ENCODE data around the gene PHPT1. TPM values are rescaled to one million over a fixed set of nuclear protein-coding genes. Genes with fewer than 3 reads are reported as not detected.
"Not testable (repeated sequence)": the region's sequence is repeated elsewhere in the genome, so short reads cannot be mapped to it uniquely, and the experiment has no call there.

Gene PHPT1
- total RNA-seq, 1 donor from 2014 or later: 142 TPM

DNA sequence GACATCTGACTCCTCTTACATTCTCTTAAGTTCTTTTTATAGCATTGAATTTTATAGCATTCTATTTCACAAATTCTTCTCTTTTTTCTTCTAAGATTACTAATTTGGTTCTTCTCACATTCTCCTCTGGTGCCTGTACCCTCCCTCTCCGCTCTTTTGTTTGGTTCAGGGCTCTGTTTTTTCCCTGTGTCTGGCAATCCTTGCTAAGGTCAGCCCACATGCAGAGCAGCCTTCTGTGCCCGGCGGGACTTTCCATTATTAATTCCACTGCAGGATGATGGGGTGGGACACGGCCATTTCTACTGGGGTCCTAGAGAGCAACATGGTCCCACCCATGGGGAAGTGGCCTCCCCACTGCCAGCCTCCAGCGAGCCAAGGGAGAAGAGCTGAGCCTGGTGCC, 27.3 kb downstream of the PHPT1 start:
- Mint-ChIP-seq H3K27ac (ENCODE audit: unreplicated experiment) (no peak overlapping the region), H3K36me3 (ENCODE audit: unreplicated experiment) (no peaks in the 10 kb centered on the region), H3K4me3 (ENCODE audit: unreplicated experiment) (no peak overlapping the region), H3K4me1 (ENCODE audit: unreplicated experiment) (peaks cover 2% of the 10 kb centered on the region), H3K9me3 (ENCODE audit: unreplicated experiment) (no peaks in the 10 kb centered on the region), H3K27me3 (ENCODE audit: unreplicated experiment) (peaks cover 4% of the 10 kb centered on the region)
- TF ChIP-seq, protein P1, sequence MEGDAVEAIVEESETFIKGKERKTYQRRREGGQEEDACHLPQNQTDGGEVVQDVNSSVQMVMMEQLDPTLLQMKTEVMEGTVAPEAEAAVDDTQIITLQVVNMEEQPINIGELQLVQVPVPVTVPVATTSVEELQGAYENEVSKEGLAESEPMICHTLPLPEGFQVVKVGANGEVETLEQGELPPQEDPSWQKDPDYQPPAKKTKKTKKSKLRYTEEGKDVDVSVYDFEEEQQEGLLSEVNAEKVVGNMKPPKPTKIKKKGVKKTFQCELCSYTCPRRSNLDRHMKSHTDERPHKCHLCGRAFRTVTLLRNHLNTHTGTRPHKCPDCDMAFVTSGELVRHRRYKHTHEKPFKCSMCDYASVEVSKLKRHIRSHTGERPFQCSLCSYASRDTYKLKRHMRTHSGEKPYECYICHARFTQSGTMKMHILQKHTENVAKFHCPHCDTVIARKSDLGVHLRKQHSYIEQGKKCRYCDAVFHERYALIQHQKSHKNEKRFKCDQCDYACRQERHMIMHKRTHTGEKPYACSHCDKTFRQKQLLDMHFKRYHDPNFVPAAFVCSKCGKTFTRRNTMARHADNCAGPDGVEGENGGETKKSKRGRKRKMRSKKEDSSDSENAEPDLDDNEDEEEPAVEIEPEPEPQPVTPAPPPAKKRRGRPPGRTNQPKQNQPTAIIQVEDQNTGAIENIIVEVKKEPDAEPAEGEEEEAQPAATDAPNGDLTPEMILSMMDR (IDR thresholded peaks at IDR 0.05): no peak
- DNase-seq (ENCODE audit: extremely low spot score, unreplicated experiment): no peak

DNA sequence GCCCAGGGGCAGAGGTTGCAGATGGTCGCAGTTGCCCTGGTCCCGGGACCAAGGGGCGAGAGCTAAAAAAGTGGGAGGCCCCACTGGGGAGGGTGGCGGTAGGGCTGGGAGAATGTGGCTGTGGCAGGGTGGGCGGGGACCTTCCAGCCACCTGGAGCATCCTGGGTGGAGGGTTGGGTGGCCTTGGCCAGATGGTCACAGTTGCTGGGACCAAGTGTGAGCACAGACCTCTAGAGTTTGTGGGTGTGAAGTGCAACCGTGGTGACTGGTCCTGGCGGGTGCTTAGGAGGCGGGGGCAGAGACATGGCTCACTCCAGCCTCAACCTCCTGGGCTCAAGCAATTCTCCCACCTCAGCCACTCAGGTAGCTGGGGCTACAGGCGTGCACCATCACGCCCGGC, 31.4 kb downstream of the PHPT1 start:
- Mint-ChIP-seq H3K9me3 (ENCODE audit: unreplicated experiment) (no peaks in the 10 kb centered on the region), H3K27ac (ENCODE audit: unreplicated experiment) (no peak overlapping the region), H3K27me3 (ENCODE audit: unreplicated experiment) (peaks cover 4% of the 10 kb centered on the region), H3K4me1 (ENCODE audit: unreplicated experiment) (peaks cover 18% of the 10 kb centered on the region), H3K4me3 (ENCODE audit: unreplicated experiment) (no peak overlapping the region), H3K36me3 (ENCODE audit: unreplicated experiment) (no peaks in the 10 kb centered on the region)
- DNase-seq (ENCODE audit: extremely low spot score, unreplicated experiment): no peak
- TF ChIP-seq, protein P1 (IDR thresholded peaks at IDR 0.05): no peak

DNA sequence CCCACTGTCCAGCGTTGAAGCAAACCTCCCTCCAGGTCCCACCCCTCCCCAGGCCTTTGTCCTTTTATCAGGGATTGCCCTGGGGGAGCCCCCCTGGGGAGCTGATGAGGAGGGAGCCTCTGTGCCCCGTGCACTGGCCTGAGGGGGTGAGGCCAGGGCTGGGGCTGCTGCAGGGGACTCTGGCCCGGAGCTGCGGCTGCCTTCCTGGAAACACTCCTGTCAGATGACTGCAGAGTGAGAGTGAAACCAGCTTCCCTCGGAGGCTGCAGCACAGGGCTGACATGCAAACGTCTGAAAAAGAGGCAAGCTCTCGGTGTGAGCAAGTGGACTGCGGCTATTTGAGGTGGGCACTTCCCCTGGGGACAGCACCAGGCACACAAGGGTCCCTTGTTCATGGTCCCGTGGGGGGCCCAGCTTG, 32.5 kb downstream of the PHPT1 start:
- DNase-seq (ENCODE audit: extremely low spot score, unreplicated experiment): no peak
- H3K9me3 Mint-ChIP-seq (ENCODE audit: unreplicated experiment): no peaks in the 10 kb centered on the region

DNA sequence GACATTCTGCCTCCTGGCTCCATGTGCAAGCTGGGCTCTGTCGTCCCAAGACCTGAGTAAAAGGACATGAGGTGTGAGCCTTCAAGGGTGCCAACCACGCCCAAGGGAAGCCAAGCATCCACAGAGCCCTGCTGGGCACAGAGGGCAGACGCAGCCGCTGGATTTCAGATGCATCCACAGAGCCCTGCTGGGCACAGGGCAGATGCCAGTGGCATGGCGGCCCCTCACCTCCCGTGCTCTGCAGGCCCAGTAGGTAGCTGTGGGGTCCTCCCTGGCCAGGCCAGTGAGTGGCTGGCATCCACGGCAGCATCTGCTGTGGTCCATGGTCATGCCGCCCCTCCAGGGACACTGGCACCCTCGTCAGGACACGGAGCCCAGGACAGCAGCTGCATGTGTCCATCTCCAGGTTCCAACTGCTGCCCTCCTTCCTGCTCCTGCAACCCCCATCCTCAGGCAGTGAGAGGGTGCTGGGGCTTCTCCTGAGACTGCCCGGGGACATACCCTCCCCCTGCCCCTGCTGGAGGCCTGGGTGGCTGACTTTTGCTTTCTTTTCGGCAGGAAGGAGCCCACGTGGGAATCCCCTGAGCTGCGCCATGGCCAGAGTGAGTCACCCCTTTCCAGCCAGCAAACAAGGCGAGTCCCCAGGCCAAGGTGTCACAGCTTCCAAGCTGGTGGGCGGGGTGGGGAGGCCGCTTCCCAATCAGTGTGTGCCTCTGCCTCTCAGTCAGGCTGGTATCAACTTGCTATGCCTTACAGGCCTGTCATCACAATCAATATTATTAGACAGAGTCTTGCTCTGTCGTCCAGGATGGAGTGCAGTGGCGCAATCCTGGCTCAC, 33.1 kb downstream of the PHPT1 start:
- Mint-ChIP-seq H3K4me1 (ENCODE audit: unreplicated experiment) (peaks cover 23% of the 10 kb centered on the region), H3K4me3 (ENCODE audit: unreplicated experiment) (no peak overlapping the region), H3K9me3 (ENCODE audit: unreplicated experiment) (no peaks in the 10 kb centered on the region), H3K27me3 (ENCODE audit: unreplicated experiment) (peaks cover 3% of the 10 kb centered on the region), H3K36me3 (ENCODE audit: unreplicated experiment) (no peaks in the 10 kb centered on the region), H3K27ac (ENCODE audit: unreplicated experiment) (peak overlapping the region; percentile 44)
- TF ChIP-seq, protein P1 (IDR thresholded peaks at IDR 0.05): no peak
- no peak for DNase-seq (ENCODE audit: extremely low spot score, unreplicated experiment)

More for the DNA sequence above, 32.5 kb downstream of the PHPT1 start:
- no peak overlapping the region for H3K27ac Mint-ChIP-seq (ENCODE audit: unreplicated experiment)
- peaks cover 18% of the 10 kb centered on the region for H3K4me1 Mint-ChIP-seq (ENCODE audit: unreplicated experiment)
- peaks cover 4% of the 10 kb centered on the region for H3K27me3 Mint-ChIP-seq (ENCODE audit: unreplicated experiment)
- H3K36me3 Mint-ChIP-seq (ENCODE audit: unreplicated experiment): no peaks in the 10 kb centered on the region
- peak overlapping the region; percentile 35 for H3K4me3 Mint-ChIP-seq (ENCODE audit: unreplicated experiment)
- TF ChIP-seq, protein P1 (IDR thresholded peaks at IDR 0.05): no peak

DNA sequence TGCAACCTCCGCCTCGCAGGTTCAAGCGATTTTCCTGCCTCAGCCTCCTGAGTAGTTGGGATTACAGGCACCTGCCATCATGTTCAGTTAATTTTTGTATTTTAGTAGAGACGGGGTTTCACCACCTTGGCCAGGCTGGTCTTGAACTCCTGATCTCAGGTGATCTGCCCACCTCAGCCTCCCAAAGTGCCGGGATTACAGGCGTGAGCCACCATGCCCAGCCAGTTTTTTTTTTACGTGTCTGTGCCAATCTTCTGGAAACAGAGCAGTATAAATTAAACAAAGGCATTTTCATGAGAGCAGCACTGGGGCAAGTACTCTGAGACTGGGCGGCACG, 33.7 kb downstream of the PHPT1 start:
- H3K9me3 Mint-ChIP-seq (ENCODE audit: unreplicated experiment); H3K36me3 Mint-ChIP-seq (ENCODE audit: unreplicated experiment); H3K27me3 Mint-ChIP-seq (ENCODE audit: unreplicated experiment); DNase-seq (ENCODE audit: extremely low spot score, unreplicated experiment); H3K4me3 Mint-ChIP-seq (ENCODE audit: unreplicated experiment): not testable (repeated sequence)
- H3K4me1 Mint-ChIP-seq (ENCODE audit: unreplicated experiment): peaks cover 26% of the 10 kb centered on the region
- peak overlapping the region; percentile 44 for H3K27ac Mint-ChIP-seq (ENCODE audit: unreplicated experiment)

DNA sequence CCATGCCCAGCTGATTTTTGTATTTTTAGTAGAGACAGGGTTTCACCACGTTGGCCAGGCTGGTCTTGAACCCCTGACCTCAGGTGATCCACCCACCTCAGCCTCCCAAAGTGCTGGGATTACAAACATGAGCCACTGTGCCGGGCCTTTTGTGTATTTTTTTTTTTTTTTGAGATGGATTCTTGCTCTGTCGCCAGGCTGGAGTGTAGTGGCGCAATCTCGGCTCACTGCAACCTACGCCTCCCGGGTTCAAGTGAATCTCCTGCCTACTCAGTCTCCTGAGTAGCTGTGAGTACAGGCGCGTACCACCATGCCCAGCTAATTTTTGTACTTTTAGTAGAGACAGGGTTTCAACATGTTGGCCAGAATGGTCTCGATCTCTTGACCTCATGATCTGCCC, 34.5 kb downstream of the PHPT1 start:
- not testable (repeated sequence) for H3K4me3 Mint-ChIP-seq (ENCODE audit: unreplicated experiment); H3K36me3 Mint-ChIP-seq (ENCODE audit: unreplicated experiment); H3K9me3 Mint-ChIP-seq (ENCODE audit: unreplicated experiment); DNase-seq (ENCODE audit: extremely low spot score, unreplicated experiment); H3K27ac Mint-ChIP-seq (ENCODE audit: unreplicated experiment); H3K27me3 Mint-ChIP-seq (ENCODE audit: unreplicated experiment)
- peaks cover 26% of the 10 kb centered on the region for H3K4me1 Mint-ChIP-seq (ENCODE audit: unreplicated experiment)
